Measurements from ENCODE around the gene CLEC7A. TPM values are rescaled to one million over a fixed set of nuclear protein-coding genes. Genes with fewer than 3 reads are reported as not detected.

CLEC7A gene
- total RNA-seq (2021; ENCODE audit: unreplicated experiment) (not detected), Bru-seq, nascent RNA (percentile 6 among the genes with signal in this experiment), BruChase-seq, experiment 1, labeled RNA remaining after a 2-hour chase (percentile 6 among the genes with signal in this experiment), BruChase-seq, experiment 2, labeled RNA remaining after a 6-hour chase (percentile 18 among the genes with signal in this experiment)
- polyA plus RNA-seq (2012; ENCODE audit: insufficient read length): 0.08 TPM
- long read RNA-seq: 0 reads

- Histone ChIP-seq H3K4me1 (ENCODE audit: control insufficient read depth, insufficient read depth, low read length) (peaks cover 6% of the 10 kb centered on the region), H3K4me3 (ENCODE audit: low read depth in 2 of 2, low read length in 2 of 2) (no peak within 1 kb of the TSS), H3K36me3 (ENCODE audit: control insufficient read depth, insufficient read depth, low read length) (no peaks in the 10 kb centered on the region), H3K27ac (ENCODE audit: low read length) (peak within 1 kb of the TSS; percentile 54; the same call in 1 of the 2 replicates), H3K9me3 (ENCODE audit: control insufficient read depth, insufficient read depth, low read depth, low read length) (no peaks in the 10 kb centered on the region), H3K27me3 (ENCODE audit: control insufficient read depth, insufficient read depth, low read length) (no peaks in the 10 kb centered on the region)
- ATAC-seq (no peak), DNase-seq (ENCODE audit: low read depth, low spot score) (no peak)
- in situ Hi-C loops (cut with HindIII; ENCODE audit: low pct_unique_long_range_greater_than_20kb, low sequenced_read_pairs): no loop called here
- no peak for TF ChIP-seq POLR2AphosphoS5 (IDR thresholded peaks at IDR 0.05; ENCODE audit: low read depth, low read length)
- TF ChIP-seq SIN3A (IDR thresholded peaks at IDR 0.05; ENCODE audit: borderline replicate concordance, insufficient read depth, low read depth, low read length): no peak
- TF ChIP-seq TCF7L2 (IDR thresholded peaks at IDR 0.05; ENCODE audit: low read depth, low read length): no peak
- no peak for TF ChIP-seq CTCF (IDR thresholded peaks at IDR 0.05)
- TF ChIP-seq REST (IDR thresholded peaks at IDR 0.05; ENCODE audit: insufficient read depth in 1 of 2, low read depth in 2 of 2, low read length in 1 of 2): no peak
- intact Hi-C loops (cut with micrococcal nuclease; ENCODE audit: unreplicated experiment): no loop called here
- BruUV-seq (replicated peaks): no TSS peak
- CTCF ChIA-PET: no interaction called here
- POLR2A ChIA-PET: no interaction called here
Observed at GRCh38 chr12:10130042-10130441, at the start of gene CLEC7A. Gene CLEC7A, minus strand, starts transcription at chr12:10130199. Its CDS starts 117 bp downstream, at chr12:10130082.

GRCh38 chr12:10179776-10180181 is 49.8 kb upstream of the CLEC7A start:
- Histone ChIP-seq H3K27ac (ENCODE audit: low read length) (no peak overlapping the region; the same call in 1 of the 2 replicates), H3K27me3 (ENCODE audit: control insufficient read depth, insufficient read depth, low read length) (no peaks in the 10 kb centered on the region), H3K4me1 (ENCODE audit: control insufficient read depth, insufficient read depth, low read length) (peaks cover 3% of the 10 kb centered on the region), H3K4me3 (ENCODE audit: low read depth in 2 of 2, low read length in 2 of 2) (no peak overlapping the region), H3K36me3 (ENCODE audit: control insufficient read depth, insufficient read depth, low read length) (no peaks in the 10 kb centered on the region), H3K9me3 (ENCODE audit: control insufficient read depth, insufficient read depth, low read depth, low read length) (no peaks in the 10 kb centered on the region)
- no peak for ATAC-seq
- intact Hi-C loops (cut with micrococcal nuclease; ENCODE audit: unreplicated experiment): no loop called here
- CTCF ChIA-PET: no interaction called here
- POLR2A ChIA-PET: no interaction called here
- TF ChIP-seq TCF7L2 (IDR thresholded peaks at IDR 0.05; ENCODE audit: low read depth, low read length) (no peak), SIN3A (IDR thresholded peaks at IDR 0.05; ENCODE audit: borderline replicate concordance, insufficient read depth, low read depth, low read length) (no peak), REST (IDR thresholded peaks at IDR 0.05; ENCODE audit: insufficient read depth in 1 of 2, low read depth in 2 of 2, low read length in 1 of 2) (no peak), POLR2AphosphoS5 (IDR thresholded peaks at IDR 0.05; ENCODE audit: low read depth, low read length) (no peak), CTCF (IDR thresholded peaks at IDR 0.05) (no peak)
- DNase-seq (ENCODE audit: low read depth, low spot score): no peak
- in situ Hi-C loops (cut with HindIII; ENCODE audit: low pct_unique_long_range_greater_than_20kb, low sequenced_read_pairs): no loop called here
- BruUV-seq (replicated peaks): no TSS peak

Data from Panc1 (cell line).